HEK293 (cell line): ENCODE measurements around the gene SFXN1.

Experiments
- CTCF ChIA-PET: fragments of 350-600 bp; formaldehyde crosslinking; extraction: SDS; loops from one replicate; lab custom pipeline; 2021; ENCODE audit warnings: antibody characterized with exemption; lab: Yijun Ruan, JAX
- POLR2A ChIA-PET: fragments of 300-600 bp; formaldehyde crosslinking; extraction: SDS; loops from one replicate; lab custom pipeline; 2020; ENCODE audit warnings: antibody characterized with exemption, inconsistent platforms; lab: Yijun Ruan, JAX
- H3K27ac ChIP-seq: fragments of 200-500 bp; sonication (Bioruptor generic); 2 replicates; pipeline ENCODE4 v1.5.1; 2014; ENCODE audit warnings: low read depth, low read length, control low read depth, inconsistent platforms; ENCODE audit errors: extremely low read depth
- H3K36me3 ChIP-seq, 2 experiments: fragments of 200-500 bp in 1 of 2; sonication (Bioruptor generic) in 1 of 2; 1 replicate in 1 of 2; 2 replicates in 1 of 2; pipeline ENCODE4 v1.5.1; 2014 to 2017; ENCODE audit warnings: inconsistent platforms in 2 of 2, low read length in 2 of 2; ENCODE audit not compliant: control insufficient read depth in 2 of 2, insufficient read depth in 1 of 2
- H3K4me1 ChIP-seq: fragments of 200-500 bp; sonication (Bioruptor generic); 2 replicates; pipeline ENCODE4 v1.5.1; 2014; ENCODE audit warnings: mild to moderate bottlenecking, low read length, inconsistent platforms; ENCODE audit not compliant: control insufficient read depth, insufficient read depth
- H3K4me3 ChIP-seq: 2 replicates; pipeline ENCODE4 v1.5.1; 2011; ENCODE audit warnings: low read depth, mild to moderate bottlenecking, control low read depth, low read length, moderate library complexity
- H3K9me3 ChIP-seq: fragments of 200-500 bp; sonication (Bioruptor generic); 2 replicates; pipeline ENCODE4 v1.5.1; 2014; ENCODE audit warnings: low read depth, low read length, inconsistent platforms; ENCODE audit not compliant: control insufficient read depth, insufficient read depth
- EGR2 ChIP-seq: fragments of 450-650 bp; formaldehyde crosslinking; IDR thresholded peaks from 2 replicates; pipeline ENCODE4 v1.5.1; 2016; ENCODE audit warnings: low read depth, missing biosample characterization, missing genetic modification characterization
- GLIS1 ChIP-seq: fragments of 450-650 bp; formaldehyde crosslinking; IDR thresholded peaks from 2 replicates; pipeline ENCODE4 v1.5.1; 2016; ENCODE audit warnings: missing biosample characterization, missing genetic modification characterization
- KLF17 ChIP-seq: fragments of 450-650 bp; formaldehyde crosslinking; IDR thresholded peaks from 2 replicates; pipeline ENCODE4 v1.5.1; 2016; ENCODE audit warnings: missing biosample characterization, missing genetic modification characterization
- SCRT1 ChIP-seq: fragments of 450-650 bp; formaldehyde crosslinking; IDR thresholded peaks from 2 replicates; pipeline ENCODE4 v1.5.1; 2016; ENCODE audit warnings: missing biosample characterization, missing genetic modification characterization, borderline replicate concordance
- YY2 ChIP-seq: fragments of 450-650 bp; formaldehyde crosslinking; IDR thresholded peaks from 2 replicates; pipeline ENCODE4 v1.5.1; 2016; ENCODE audit warnings: missing biosample characterization, missing genetic modification characterization
- ZBTB11 ChIP-seq: fragments of 450-650 bp; formaldehyde crosslinking; conservative IDR thresholded peaks from 2 replicates; pipeline ENCODE4 v1.5.1; 2016; ENCODE audit warnings: low read depth, missing biosample characterization, missing genetic modification characterization
- ZFHX2 ChIP-seq: fragments of 450-650 bp; formaldehyde crosslinking; conservative IDR thresholded peaks from 2 replicates; pipeline ENCODE4 v1.5.1; 2016; ENCODE audit warnings: missing biosample characterization, missing genetic modification characterization
- ZIC2 ChIP-seq: fragments of 450-650 bp; formaldehyde crosslinking; IDR thresholded peaks from 2 replicates; pipeline ENCODE4 v1.5.1; 2016; ENCODE audit warnings: missing biosample characterization, missing genetic modification characterization
- ZNF133 ChIP-seq: fragments of 450-650 bp; formaldehyde crosslinking; IDR thresholded peaks from 2 replicates; pipeline ENCODE4 v1.5.1; 2016; ENCODE audit warnings: missing biosample characterization, missing genetic modification characterization
- ZNF175 ChIP-seq: fragments of 450-650 bp; formaldehyde crosslinking; IDR thresholded peaks from 2 replicates; pipeline ENCODE4 v1.5.1; 2016; ENCODE audit warnings: missing biosample characterization, missing genetic modification characterization
- ZNF19 ChIP-seq: fragments of 450-650 bp; formaldehyde crosslinking; IDR thresholded peaks from 2 replicates; pipeline ENCODE4; 2016; ENCODE audit warnings: missing biosample characterization, missing genetic modification characterization, low read depth
- ZNF266 ChIP-seq: fragments of 450-650 bp; formaldehyde crosslinking; IDR thresholded peaks from 2 replicates; pipeline ENCODE4 v1.5.1; 2016; ENCODE audit warnings: missing biosample characterization, missing genetic modification characterization, low read depth
- ZNF292 ChIP-seq: fragments of 450-650 bp; formaldehyde crosslinking; IDR thresholded peaks from 2 replicates; pipeline ENCODE4 v1.5.1; 2016; ENCODE audit warnings: low read depth, missing biosample characterization, missing genetic modification characterization, borderline replicate concordance
- ZNF350 ChIP-seq: fragments of 450-650 bp; formaldehyde crosslinking; IDR thresholded peaks from 2 replicates; pipeline ENCODE4 v1.5.0; 2017; ENCODE audit warnings: missing biosample characterization, mild to moderate bottlenecking, missing genetic modification characterization
- ZNF548 ChIP-seq: fragments of 450-650 bp; formaldehyde crosslinking; IDR thresholded peaks from 2 replicates; pipeline ENCODE4 v1.5.1; 2016; ENCODE audit warnings: missing biosample characterization, missing genetic modification characterization
- ZNF571 ChIP-seq: fragments of 450-650 bp; formaldehyde crosslinking; IDR thresholded peaks from 2 replicates; pipeline ENCODE4 v1.5.0; 2017; ENCODE audit warnings: missing biosample characterization, missing genetic modification characterization
- ZNF626 ChIP-seq: fragments of 450-650 bp; sonication (Bioruptor Pico); formaldehyde crosslinking; IDR thresholded peaks from 2 replicates; pipeline ENCODE4 v1.5.1; 2018; ENCODE audit warnings: missing biosample characterization, missing genetic modification characterization, inconsistent platforms
- ZNF654 ChIP-seq: fragments of 450-650 bp; formaldehyde crosslinking; IDR thresholded peaks from 2 replicates; pipeline ENCODE4 v1.5.1; 2016; ENCODE audit warnings: low read depth, missing biosample characterization, missing genetic modification characterization
- ZXDB ChIP-seq: fragments of 450-650 bp; formaldehyde crosslinking; IDR thresholded peaks from 2 replicates; pipeline ENCODE4 v1.5.1; 2016; ENCODE audit warnings: missing biosample characterization, missing genetic modification characterization
- TF ChIP-seq, protein P1 (sequence below): fragments of 450-650 bp; formaldehyde crosslinking; IDR thresholded peaks from 2 replicates; pipeline ENCODE4 v1.5.1; 2016; ENCODE audit warnings: missing biosample characterization, missing genetic modification characterization, low read depth
- TF ChIP-seq, protein P2 (sequence below): fragments of 450-650 bp; IDR thresholded peaks from 2 replicates; pipeline ENCODE4 v1.5.1; 2018; ENCODE audit warnings: missing biosample characterization, missing genetic modification characterization
- TF ChIP-seq, protein P3 (sequence below): fragments of 450-650 bp; formaldehyde crosslinking; IDR thresholded peaks from 2 replicates; pipeline ENCODE4 v1.5.1; 2016; ENCODE audit warnings: missing biosample characterization, missing genetic modification characterization

Gene SFXN1

GRCh38 chr5:175513297-175513696 lies 34.9 kb downstream of the SFXN1 start (continued):
- TF ChIP-seq, protein P1, sequence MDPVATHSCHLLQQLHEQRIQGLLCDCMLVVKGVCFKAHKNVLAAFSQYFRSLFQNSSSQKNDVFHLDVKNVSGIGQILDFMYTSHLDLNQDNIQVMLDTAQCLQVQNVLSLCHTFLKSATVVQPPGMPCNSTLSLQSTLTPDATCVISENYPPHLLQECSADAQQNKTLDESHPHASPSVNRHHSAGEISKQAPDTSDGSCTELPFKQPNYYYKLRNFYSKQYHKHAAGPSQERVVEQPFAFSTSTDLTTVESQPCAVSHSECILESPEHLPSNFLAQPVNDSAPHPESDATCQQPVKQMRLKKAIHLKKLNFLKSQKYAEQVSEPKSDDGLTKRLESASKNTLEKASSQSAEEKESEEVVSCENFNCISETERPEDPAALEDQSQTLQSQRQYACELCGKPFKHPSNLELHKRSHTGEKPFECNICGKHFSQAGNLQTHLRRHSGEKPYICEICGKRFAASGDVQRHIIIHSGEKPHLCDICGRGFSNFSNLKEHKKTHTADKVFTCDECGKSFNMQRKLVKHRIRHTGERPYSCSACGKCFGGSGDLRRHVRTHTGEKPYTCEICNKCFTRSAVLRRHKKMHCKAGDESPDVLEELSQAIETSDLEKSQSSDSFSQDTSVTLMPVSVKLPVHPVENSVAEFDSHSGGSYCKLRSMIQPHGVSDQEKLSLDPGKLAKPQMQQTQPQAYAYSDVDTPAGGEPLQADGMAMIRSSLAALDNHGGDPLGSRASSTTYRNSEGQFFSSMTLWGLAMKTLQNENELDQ (tag by site-specific recombination) = no peak
- no peak for TF ChIP-seq ZNF19 (tag by site-specific recombination)

- CTCF ChIA-PET = interaction anchor here (1.1 kb wide), 1 partner anchor 20 kb away, joined by 3 read pairs; no protein-coding TSS in a partner anchor
- TF ChIP-seq ZNF133 (tag by site-specific recombination) (no peak), EGR2 (peak; percentile 27; the same call in 1 of the 2 replicates)
- peaks cover 25 to 100% of the 10 kb centered on the region in 2 experiments for H3K36me3 ChIP-seq
- H3K27ac ChIP-seq = no peak overlapping the region
- H3K9me3 ChIP-seq = no peaks in the 10 kb centered on the region
- no peaks in the 10 kb centered on the region for H3K4me1 ChIP-seq
- H3K4me3 ChIP-seq = no peak overlapping the region
- POLR2A ChIA-PET = no interaction called here
Measured at GRCh38 chr5:175513726-175514125, 35.4 kb downstream of the SFXN1 start.

GRCh38 chr5:175516933-175517823 lies 38.8 kb downstream of the SFXN1 start:
- H3K9me3 ChIP-seq = no peaks in the 10 kb centered on the region
- TF ChIP-seq ZNF548 = no peak
- no peak for TF ChIP-seq ZBTB11 (tag by site-specific recombination)
- no peak for TF ChIP-seq ZNF266
- TF ChIP-seq, protein P2, sequence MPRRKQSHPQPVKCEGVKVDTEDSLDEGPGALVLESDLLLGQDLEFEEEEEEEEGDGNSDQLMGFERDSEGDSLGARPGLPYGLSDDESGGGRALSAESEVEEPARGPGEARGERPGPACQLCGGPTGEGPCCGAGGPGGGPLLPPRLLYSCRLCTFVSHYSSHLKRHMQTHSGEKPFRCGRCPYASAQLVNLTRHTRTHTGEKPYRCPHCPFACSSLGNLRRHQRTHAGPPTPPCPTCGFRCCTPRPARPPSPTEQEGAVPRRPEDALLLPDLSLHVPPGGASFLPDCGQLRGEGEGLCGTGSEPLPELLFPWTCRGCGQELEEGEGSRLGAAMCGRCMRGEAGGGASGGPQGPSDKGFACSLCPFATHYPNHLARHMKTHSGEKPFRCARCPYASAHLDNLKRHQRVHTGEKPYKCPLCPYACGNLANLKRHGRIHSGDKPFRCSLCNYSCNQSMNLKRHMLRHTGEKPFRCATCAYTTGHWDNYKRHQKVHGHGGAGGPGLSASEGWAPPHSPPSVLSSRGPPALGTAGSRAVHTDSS = no peak
- no peak for TF ChIP-seq ZNF175 (tag by site-specific recombination)
- TF ChIP-seq KLF17 (tag by site-specific recombination) = no peak
- TF ChIP-seq ZXDB (tag by site-specific recombination) = no peak
- TF ChIP-seq YY2 (tag by site-specific recombination) = no peak
- no peak for TF ChIP-seq ZNF626
- TF ChIP-seq, protein P3, sequence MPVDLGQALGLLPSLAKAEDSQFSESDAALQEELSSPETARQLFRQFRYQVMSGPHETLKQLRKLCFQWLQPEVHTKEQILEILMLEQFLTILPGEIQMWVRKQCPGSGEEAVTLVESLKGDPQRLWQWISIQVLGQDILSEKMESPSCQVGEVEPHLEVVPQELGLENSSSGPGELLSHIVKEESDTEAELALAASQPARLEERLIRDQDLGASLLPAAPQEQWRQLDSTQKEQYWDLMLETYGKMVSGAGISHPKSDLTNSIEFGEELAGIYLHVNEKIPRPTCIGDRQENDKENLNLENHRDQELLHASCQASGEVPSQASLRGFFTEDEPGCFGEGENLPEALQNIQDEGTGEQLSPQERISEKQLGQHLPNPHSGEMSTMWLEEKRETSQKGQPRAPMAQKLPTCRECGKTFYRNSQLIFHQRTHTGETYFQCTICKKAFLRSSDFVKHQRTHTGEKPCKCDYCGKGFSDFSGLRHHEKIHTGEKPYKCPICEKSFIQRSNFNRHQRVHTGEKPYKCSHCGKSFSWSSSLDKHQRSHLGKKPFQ (tag by site-specific recombination) = no peak
- no peak for TF ChIP-seq GLIS1 (tag by site-specific recombination)
- no peak for TF ChIP-seq ZIC2 (tag by site-specific recombination)
- TF ChIP-seq ZNF292 (tag by site-specific recombination) = no peak
- TF ChIP-seq ZNF571 (tag by site-specific recombination) = no peak
- no peak for TF ChIP-seq ZFHX2
- TF ChIP-seq ZNF350 (tag by site-specific recombination) = no peak
- TF ChIP-seq SCRT1 (tag by site-specific recombination) = no peak
- no peak for TF ChIP-seq ZNF654 (tag by site-specific recombination)
- no peak overlapping the region for H3K4me3 ChIP-seq
- POLR2A ChIA-PET = no interaction called here
- CTCF ChIA-PET = interaction anchor here (0.5 to 1.1 kb wide), 6 partner anchors 10 to 838 kb away, joined by 3 to 4 read pairs (median 3); no protein-coding TSS in a partner anchor
- H3K4me1 ChIP-seq = no peaks in the 10 kb centered on the region
- H3K36me3 ChIP-seq = peaks cover 24 to 96% of the 10 kb centered on the region in 2 experiments
- no peak overlapping the region for H3K27ac ChIP-seq
